Epithelial cell of proximal tubule (primary cell): ENCODE data around the gene IL20RA. TPM values are rescaled to one million over a fixed set of nuclear protein-coding genes. Genes with fewer than 3 reads are reported as not detected.
"Not testable (repeated sequence)": the region's sequence is repeated elsewhere in the genome, so short reads cannot be mapped to it uniquely, and the experiment has no call there.

ENCODE experiments used
- DNase-seq: peaks from one replicate; pipeline ENCODE4 v3.0.0-alpha.2; 2011; ENCODE audit warnings: low read depth
- H3K4me3 ChIP-seq: 2 replicates; pipeline ENCODE4 v1.5.1; 2011; ENCODE audit warnings: low read depth, mild to moderate bottlenecking, low read length
- CTCF ChIP-seq: conservative IDR thresholded peaks from 2 replicates; pipeline ENCODE4 v1.5.1; 2012; ENCODE audit warnings: low read depth, mild to moderate bottlenecking, low read length
- total RNA-seq: library from RNA; depleted of rRNA; stranded (reverse); fragments of >200 nt; gene quantifications from 2 replicates; pipeline ENCODE4 v1.2.3, GENCODE V29; 2015

Gene IL20RA
- total RNA-seq, 1 donor from 2014 or later, result not detected

GRCh38 chr6:136967876-136968752, 76.7 kb downstream of the IL20RA start:
- TF ChIP-seq CTCF, result peak; percentile 74
- DNase-seq, result peak; percentile 19
- H3K4me3 ChIP-seq, result no peak overlapping the region

- DNase-seq, result no peak
- TF ChIP-seq CTCF, result no peak
- no peak overlapping the region for H3K4me3 ChIP-seq
These were observed 80.4 kb downstream of the IL20RA start for GRCh38 chr6:136964398-136964797.

DNA sequence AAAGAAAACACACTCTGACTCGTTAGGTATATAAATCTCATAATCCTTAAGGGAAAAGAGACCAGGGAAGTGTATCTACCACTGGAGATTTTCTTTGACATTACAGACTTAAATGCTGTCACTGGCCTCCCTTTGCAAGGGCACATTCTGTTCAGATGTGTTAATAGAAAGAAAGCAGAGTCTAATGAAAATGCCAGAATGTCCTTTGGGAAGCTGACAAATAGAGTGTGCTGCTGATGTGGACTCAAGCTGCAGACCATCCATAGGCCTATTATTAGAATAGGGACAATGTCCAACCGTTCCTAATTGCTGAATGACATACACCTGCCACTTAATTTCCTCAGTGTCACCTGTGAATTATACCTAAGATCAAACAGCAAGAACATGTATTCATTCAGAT, 81.5 kb downstream of the IL20RA start:
- TF ChIP-seq CTCF, result no peak
- DNase-seq, result no peak
- no peak overlapping the region for H3K4me3 ChIP-seq

GRCh38 chr6:136962661-136963060, 82.1 kb downstream of the IL20RA start:
- DNase-seq, result no peak
- TF ChIP-seq CTCF, result no peak
- no peak overlapping the region for H3K4me3 ChIP-seq

- no peak overlapping the region for H3K4me3 ChIP-seq
- DNase-seq, result no peak
- TF ChIP-seq CTCF, result no peak
These were observed 82.9 kb downstream of the IL20RA start for GRCh38 chr6:136961848-136962247.

DNA sequence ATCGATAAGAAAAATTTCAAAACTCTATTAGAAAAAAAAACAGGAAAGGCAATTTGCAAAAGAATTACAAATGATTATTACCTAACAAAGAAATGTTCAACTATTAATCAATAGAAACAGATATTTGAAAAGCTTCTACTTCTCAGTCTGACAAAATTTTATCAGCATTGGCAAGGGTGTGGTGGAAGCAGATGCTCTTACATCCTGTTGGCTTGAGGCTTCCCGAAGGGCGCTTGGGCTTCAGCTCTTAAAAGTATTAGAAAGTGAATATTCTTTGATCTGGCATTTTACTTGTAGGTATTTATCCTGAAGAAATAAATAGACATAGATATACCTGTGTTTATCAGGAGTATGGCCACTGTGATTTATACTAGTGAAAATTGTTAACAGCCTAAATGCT, 84.0 kb downstream of the IL20RA start:
- TF ChIP-seq CTCF, result no peak
- no peak overlapping the region for H3K4me3 ChIP-seq

DNA sequence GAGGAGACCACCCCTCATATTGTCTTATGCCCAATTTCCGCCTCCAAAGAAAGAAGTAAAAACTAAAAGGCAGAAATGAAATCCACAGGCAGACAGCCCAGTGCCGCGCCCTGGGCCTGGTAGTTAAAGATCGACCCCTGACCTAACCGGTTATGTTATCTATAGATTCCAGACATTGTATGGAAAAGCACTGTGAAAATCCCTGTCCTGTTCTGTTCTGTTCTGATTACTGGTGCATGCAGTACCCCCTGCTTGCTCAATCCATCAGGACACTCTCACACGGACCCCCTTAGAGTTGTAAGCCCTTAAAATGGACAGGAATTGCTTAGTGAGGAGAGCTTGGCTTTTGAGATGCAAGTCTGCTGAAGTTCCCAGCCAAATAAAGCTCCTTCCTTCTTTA, 84.8 kb downstream of the IL20RA start:
- not testable (repeated sequence) for DNase-seq, H3K4me3 ChIP-seq

More for the DNA sequence above, 84.0 kb downstream of the IL20RA start:
- no peak for DNase-seq
